Right lobe of liver (tissue), 6 donors: ENCODE data around the gene GET3. TPM values are rescaled to one million over a fixed set of nuclear protein-coding genes. Genes with fewer than 3 reads are reported as not detected.

Experiments
- ATAC-seq, 4 donors: fragments of 200-7000 bp; cut with Tn5 transposase; one replicate each; pipeline ENCODE4 v1.9.1; 2020; ENCODE audit warnings: mild to moderate bottlenecking in 4 of 4, moderate library complexity in 4 of 4
- DNase-seq, 3 donors: peaks; one replicate each; pipeline ENCODE4 v3.0.0-alpha.2; 2020
- H3K27ac ChIP-seq, 3 donors: fragments of 200-600 bp; one replicate each; pipeline ENCODE4 v1.8.0; 2022
- H3K27me3 ChIP-seq, 2 donors: fragments of 200-600 bp; one replicate each; pipeline ENCODE4 v1.8.0; 2022
- H3K36me3 ChIP-seq, 4 donors: fragments of 200-600 bp; sonication (generic) in 1 of 4; one replicate each; pipeline versions ENCODE4 v1.5.1 to v1.8.0; 2017 to 2022; ENCODE audit warnings: control low read depth in 1 of 4
- H3K4me1 ChIP-seq, 4 donors: fragments of 200-600 bp; sonication (generic) in 1 of 4; one replicate each; pipeline versions ENCODE4 v1.5.1 to v1.8.0; 2017 to 2022; ENCODE audit warnings: control low read depth in 1 of 4
- H3K4me3 ChIP-seq, 3 donors: fragments of 200-600 bp; one replicate each; pipeline ENCODE4 v1.8.0; 2022
- H3K9me3 ChIP-seq, 4 donors: fragments of 200-600 bp; sonication (generic) in 1 of 4; one replicate each; pipeline versions ENCODE4 v1.5.1 to v1.8.0; 2017 to 2022; ENCODE audit warnings: control low read depth in 1 of 4
- CTCF ChIP-seq, 4 donors: fragments of 200-600 bp in 3 of 4; fragments of 450-650 bp in 1 of 4; IDR thresholded peaks; one replicate each; pipeline versions ENCODE4 v1.5.1 to v1.8.0; 2016 to 2022; ENCODE audit warnings: antibody characterized with exemption in 4 of 4, mild to moderate bottlenecking in 2 of 4
- POLR2A ChIP-seq: fragments of 450-650 bp; IDR thresholded peaks from one replicate; pipeline ENCODE4 v1.6.1; 2017; ENCODE audit warnings: antibody characterized with exemption, mild to moderate bottlenecking
- WGBS: methylation state at CpG from one replicate; pipeline ENCODE4 v1.1.6; 2018; ENCODE audit warnings: low coverage, low lambda C conversion rate; ENCODE audit not compliant: insufficient coverage; ENCODE audit errors: missing lambda C conversion rate; 5-methylcytosine and 5-hydroxymethylcytosine counted together
- intact Hi-C, 2 donors: fragments of 100-400 bp; cut with DNase I; formaldehyde crosslinking; loops; one replicate each; pipeline versions ENCODE4 v1.11.2 to v1.14.1; 2022
- total RNA-seq, 6 experiments: library from RNA; depleted of rRNA in 2 of 6; stranded (reverse); fragments of >200 nt in 2 of 6; fragmentation: NEBNext Ultra II Directional in 3 of 6; extraction: Animal tissue kit (Norgen Biotek cat#: 25700) in 3 of 6; gene quantifications; one replicate each; pipeline versions ENCODE4 v1.1.0 to v1.2.4, GENCODE V29; 2016 to 2023
- donor health status: DM: no; HTN: yes; CAD: no.
- donor health status: DM: no; HTN: no; CAD: no.
- donor health status: DM: no; HTN: no; CAD: no.
- donor health status: DM: no; HTN: yes; CAD: no.
- donor health status: DM: no; HTN: yes; CAD: no.

GET3 gene
- total RNA-seq, 6 experiments from 2014 or later, result 22.3 to 35.8 (median 25.8) TPM

DNA sequence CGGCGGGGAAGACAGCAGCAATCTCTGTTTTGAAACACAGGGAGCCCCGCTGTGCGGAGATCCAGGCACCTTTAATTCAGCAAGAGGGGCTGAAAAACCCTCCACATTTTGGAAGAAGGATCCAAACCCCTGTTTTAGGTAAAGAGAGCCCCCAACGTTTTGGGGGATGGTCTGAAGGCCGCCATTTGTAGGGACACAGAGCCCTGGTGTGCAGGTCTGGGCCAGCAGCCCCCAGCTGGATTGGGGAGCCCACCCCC lies 41.5 kb downstream of the GET3 start:
- H3K4me1 ChIP-seq, result peaks cover 0 to 26% (median 12%) of the 10 kb centered on the region in 4 donors
- intact Hi-C loops, result loop anchor here in 1 of 2 donors (10.0 kb wide), 1 partner anchor 54 kb away; the partner anchor contains the start of gene TNPO2
- no peaks in the 10 kb centered on the region for H3K27me3 ChIP-seq
- DNase-seq (no peak), ATAC-seq (no peak)
- no peaks in the 10 kb centered on the region for H3K9me3 ChIP-seq
- peak overlapping the region; percentile 72 to 94 (median 79) for H3K27ac ChIP-seq
- peak overlapping the region in 1 of 3 donors; percentile 60 for H3K4me3 ChIP-seq
- TF ChIP-seq POLR2A (no peak), CTCF (IDR thresholded peaks at IDR 0.05) (no peak)
- 10% methylated on average over 2 of the region's 6 CpGs for WGBS
- no peaks in the 10 kb centered on the region for H3K36me3 ChIP-seq

DNA sequence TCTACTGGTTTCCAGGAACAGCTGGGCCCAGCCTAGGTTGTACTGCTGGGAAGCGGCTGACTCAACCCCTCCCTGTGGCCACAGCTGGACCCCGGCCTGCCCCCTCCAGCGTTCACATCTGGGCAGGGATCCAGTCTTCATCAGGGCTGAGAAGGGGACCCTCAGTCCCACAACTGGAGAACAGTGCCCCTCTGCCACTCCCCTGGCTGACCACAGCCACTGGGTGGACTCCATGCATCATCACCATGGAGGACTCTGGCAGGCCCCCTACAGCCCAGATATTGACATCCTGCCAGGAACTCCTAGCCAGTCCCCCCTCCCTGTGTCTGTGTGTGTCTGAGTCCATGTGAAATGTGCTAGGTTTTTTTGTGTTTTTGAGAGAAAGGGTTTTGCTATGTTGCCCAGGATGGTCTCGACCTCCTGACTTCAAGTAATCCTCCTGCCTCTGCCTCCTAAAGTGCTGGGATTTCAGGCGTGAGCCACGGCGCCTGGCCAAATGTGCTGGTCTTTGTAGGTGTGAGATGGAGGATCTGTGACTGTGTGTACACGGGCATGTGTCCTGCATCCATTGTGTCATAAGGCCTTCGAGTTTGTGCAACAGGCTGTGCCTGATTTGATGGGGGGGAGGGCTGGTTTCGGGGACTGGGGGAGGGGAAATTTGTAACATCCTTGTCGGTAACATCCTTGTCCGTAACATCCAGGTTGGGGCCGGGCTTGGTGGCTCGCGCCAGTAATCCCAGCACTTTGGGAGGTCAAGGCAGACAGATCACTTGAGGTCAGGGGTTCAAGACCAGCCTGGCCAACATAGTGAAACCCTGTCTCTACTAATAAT lies 42.1 kb downstream of the GET3 start:
- DNase-seq (peak in 2 of 3 donors; percentile 63 to 67), ATAC-seq (no peak)
- 41% methylated on average over 8 of the region's 15 CpGs for WGBS
- Histone ChIP-seq H3K36me3 (no peaks in the 10 kb centered on the region), H3K4me3 (no peak overlapping the region), H3K27me3 (no peaks in the 10 kb centered on the region), H3K27ac (peak overlapping the region; percentile 72 to 94 (median 79)), H3K4me1 (peaks cover 0 to 28% (median 12%) of the 10 kb centered on the region in 4 donors), H3K9me3 (no peaks in the 10 kb centered on the region)
- intact Hi-C loops, result loop anchor here in 1 of 2 donors (10.0 kb wide), 1 partner anchor 55 kb away; the partner anchor contains the start of gene TNPO2
- TF ChIP-seq POLR2A (peak; percentile 47), CTCF (IDR thresholded peaks at IDR 0.05) (no peak)

GRCh38 chr19:12782174-12782423 lies 44.8 kb downstream of the GET3 start:
- 2% methylated on average over 8 of the region's 12 CpGs for WGBS
- TF ChIP-seq POLR2A (peak; percentile 74), CTCF (IDR thresholded peaks at IDR 0.05) (no peak)
- H3K27ac ChIP-seq, result peak overlapping the region; percentile 73 to 96 (median 73)
- no peaks in the 10 kb centered on the region for H3K9me3 ChIP-seq
- ATAC-seq (no peak), DNase-seq (no peak)
- H3K4me1 ChIP-seq, result peaks cover 0 to 28% (median 12%) of the 10 kb centered on the region in 4 donors
- H3K36me3 ChIP-seq, result no peaks in the 10 kb centered on the region
- H3K4me3 ChIP-seq, result peak overlapping the region; percentile 31 to 56 (median 53)
- intact Hi-C loops, result no loop called here
- H3K27me3 ChIP-seq, result no peaks in the 10 kb centered on the region

DNA sequence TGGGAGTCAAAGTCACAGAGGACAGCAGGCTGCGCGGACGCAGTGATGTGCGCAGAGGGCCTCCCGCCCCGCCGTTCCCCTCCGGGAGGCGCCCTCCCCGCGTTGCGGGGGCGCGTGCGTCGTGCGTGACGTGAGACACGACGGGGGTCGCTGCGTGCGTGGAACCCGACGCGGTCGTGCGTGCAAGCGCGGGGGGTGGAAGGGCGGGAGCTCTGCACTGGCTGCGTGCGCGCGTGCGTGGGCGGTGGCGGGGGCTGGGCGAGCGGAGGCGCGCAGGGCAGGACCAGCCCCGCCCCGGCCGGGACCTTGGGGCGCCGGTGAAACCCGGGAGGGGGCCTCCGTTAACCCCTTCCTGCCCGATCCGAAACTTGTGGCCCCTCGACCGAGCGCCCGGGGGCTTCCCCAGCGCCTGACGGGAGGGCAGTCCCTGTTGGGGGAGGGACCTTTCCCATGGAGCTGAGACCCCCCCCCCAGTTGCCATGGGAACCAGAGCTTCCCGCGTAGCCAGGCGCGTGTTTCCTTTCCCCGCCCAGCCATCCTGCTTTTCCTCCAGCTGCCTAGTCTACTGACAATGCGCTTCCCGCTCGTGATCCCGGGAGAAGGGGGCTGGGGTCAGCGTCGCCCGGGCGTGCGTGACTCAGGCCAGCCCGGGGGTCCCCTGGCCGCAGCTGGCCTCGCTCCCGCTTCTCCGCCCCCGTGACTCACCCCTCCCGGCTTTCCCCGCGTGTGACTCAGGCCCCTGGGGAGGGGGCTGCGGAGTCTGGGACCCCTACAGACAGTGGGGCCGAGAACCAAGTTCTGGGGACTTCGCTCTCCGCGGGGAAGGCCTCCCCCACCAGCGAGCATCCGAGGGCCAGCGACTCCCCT lies 45.4 kb downstream of the GET3 start:
- DNase-seq (peak; percentile 89 to 93 (median 89)), ATAC-seq (peak; percentile 38 to 71 (median 64))
- Histone ChIP-seq H3K36me3 (no peaks in the 10 kb centered on the region), H3K4me3 (peak overlapping the region; percentile 31 to 56 (median 53)), H3K4me1 (peaks cover 0 to 28% (median 12%) of the 10 kb centered on the region in 4 donors), H3K27ac (peak overlapping the region; percentile 73 to 96 (median 73)), H3K27me3 (no peaks in the 10 kb centered on the region), H3K9me3 (no peaks in the 10 kb centered on the region)
- WGBS, result 4% methylated on average over 14 of the region's 88 CpGs
- intact Hi-C loops, result no loop called here
- TF ChIP-seq POLR2A (peak; percentile 27), CTCF (IDR thresholded peaks at IDR 0.05) (no peak)
